ENCODE data around the gene RDH5. TPM values are rescaled to one million over a fixed set of nuclear protein-coding genes. Genes with fewer than 3 reads are reported as not detected.

RDH5 gene
- total and polyA plus RNA-seq, 2 of the 13 experiments (the other 11 are each of a cell fraction or from before 2014, with no cell fraction given), result 2.6 to 5.7 TPM

DNA sequence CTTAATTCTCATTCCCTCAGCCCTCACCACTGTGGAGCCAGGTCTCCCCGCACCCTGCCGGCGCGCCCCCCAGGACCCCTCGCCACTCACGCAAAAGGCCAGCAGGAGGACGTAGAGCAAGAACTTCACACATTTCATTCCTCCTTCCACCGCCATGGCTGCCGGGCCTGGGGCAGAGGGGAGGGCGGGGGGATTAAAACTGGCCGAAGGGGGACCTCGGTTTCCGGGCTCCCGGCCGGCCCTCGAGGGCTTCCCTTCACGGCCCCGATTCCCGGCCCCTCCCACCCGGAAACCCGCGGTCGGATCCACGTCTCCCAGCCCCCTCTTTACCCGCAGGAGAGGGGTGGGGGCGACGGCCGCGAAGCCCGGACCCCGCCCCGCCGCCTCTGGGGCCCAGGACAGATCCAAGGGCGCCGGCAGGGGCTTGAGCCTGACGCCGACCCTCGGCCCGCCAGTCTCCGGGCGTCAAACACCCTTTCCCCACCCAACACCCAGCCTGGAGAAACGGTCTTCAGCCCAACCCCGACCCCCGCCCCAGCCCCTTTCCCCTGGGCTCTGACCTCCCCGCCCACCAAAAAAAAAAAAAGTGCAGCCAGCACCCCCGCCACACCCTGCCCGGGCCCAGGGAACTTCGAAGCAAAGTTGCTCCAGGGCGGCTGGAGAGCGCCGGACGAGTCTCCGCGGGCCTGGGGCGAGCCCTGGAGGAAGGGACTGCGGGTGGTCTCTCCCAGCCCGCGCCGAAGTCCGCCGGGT lies 8.2 kb downstream of the RDH5 start (continued):
- TF ChIP-seq CHD4 (IDR thresholded peaks at IDR 0.05; ENCODE audit: borderline replicate concordance, low read length) (no peak), NFKB2 (CRISPR knock-in tag; IDR thresholded peaks at IDR 0.05; ENCODE audit: borderline replicate concordance) (no peak), NRL (CRISPR knock-in tag; IDR thresholded peaks at IDR 0.05; ENCODE audit: borderline replicate concordance) (no peak), PHF8 (CRISPR knock-in tag; IDR thresholded peaks at IDR 0.05) (peak; percentile 52), EZH2 (conservative IDR thresholded peaks at IDR 0.05; ENCODE audit: low read depth, low read length) (no peak), KLF6 (CRISPR knock-in tag; IDR thresholded peaks at IDR 0.05) (no peak), SAP130 (CRISPR knock-in tag; IDR thresholded peaks at IDR 0.05; ENCODE audit: low read depth) (peak; percentile 43; the same call in 1 of the 2 replicates), HDAC1 (CRISPR knock-in tag; IDR thresholded peaks at IDR 0.05) (0 out of 2 replicates have a peak, but pooled peaks have one; percentile 1), RBFOX2 (IDR thresholded peaks at IDR 0.05; ENCODE audit: low read depth, low read length) (peak; percentile 70; the same call in 1 of the 2 replicates), RARA (CRISPR knock-in tag; IDR thresholded peaks at IDR 0.05) (no peak), SNAI1 (CRISPR knock-in tag; IDR thresholded peaks at IDR 0.05; ENCODE audit: borderline replicate concordance) (peak; percentile 30; the same call in 1 of the 2 replicates), MYPOP (CRISPR knock-in tag; IDR thresholded peaks at IDR 0.05) (no peak), PITX1 (CRISPR knock-in tag; IDR thresholded peaks at IDR 0.05) (peak; percentile 23; the same call in 1 of the 2 replicates), ZNF737 (CRISPR knock-in tag; IDR thresholded peaks at IDR 0.05; ENCODE audit: borderline replicate concordance) (no peak), ZNF790 (CRISPR knock-in tag; IDR thresholded peaks at IDR 0.05; ENCODE audit: borderline replicate concordance) (no peak), SKI (IDR thresholded peaks at IDR 0.05; ENCODE audit: partially characterized antibody) (no peak), HNF4G (IDR thresholded peaks at IDR 0.05; ENCODE audit: borderline replicate concordance, low read depth, low read length) (no peak), HNF4G (CRISPR knock-in tag; IDR thresholded peaks at IDR 0.05; ENCODE audit: borderline replicate concordance, low read depth) (no peak)
- TF ChIP-seq, protein P1, sequence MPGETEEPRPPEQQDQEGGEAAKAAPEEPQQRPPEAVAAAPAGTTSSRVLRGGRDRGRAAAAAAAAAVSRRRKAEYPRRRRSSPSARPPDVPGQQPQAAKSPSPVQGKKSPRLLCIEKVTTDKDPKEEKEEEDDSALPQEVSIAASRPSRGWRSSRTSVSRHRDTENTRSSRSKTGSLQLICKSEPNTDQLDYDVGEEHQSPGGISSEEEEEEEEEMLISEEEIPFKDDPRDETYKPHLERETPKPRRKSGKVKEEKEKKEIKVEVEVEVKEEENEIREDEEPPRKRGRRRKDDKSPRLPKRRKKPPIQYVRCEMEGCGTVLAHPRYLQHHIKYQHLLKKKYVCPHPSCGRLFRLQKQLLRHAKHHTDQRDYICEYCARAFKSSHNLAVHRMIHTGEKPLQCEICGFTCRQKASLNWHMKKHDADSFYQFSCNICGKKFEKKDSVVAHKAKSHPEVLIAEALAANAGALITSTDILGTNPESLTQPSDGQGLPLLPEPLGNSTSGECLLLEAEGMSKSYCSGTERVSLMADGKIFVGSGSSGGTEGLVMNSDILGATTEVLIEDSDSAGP (CRISPR knock-in tag; IDR thresholded peaks at IDR 0.05; ENCODE audit: borderline replicate concordance), result 0 out of 2 replicates have a peak, but pooled peaks have one; percentile 16
- TF ChIP-seq, protein P2, sequence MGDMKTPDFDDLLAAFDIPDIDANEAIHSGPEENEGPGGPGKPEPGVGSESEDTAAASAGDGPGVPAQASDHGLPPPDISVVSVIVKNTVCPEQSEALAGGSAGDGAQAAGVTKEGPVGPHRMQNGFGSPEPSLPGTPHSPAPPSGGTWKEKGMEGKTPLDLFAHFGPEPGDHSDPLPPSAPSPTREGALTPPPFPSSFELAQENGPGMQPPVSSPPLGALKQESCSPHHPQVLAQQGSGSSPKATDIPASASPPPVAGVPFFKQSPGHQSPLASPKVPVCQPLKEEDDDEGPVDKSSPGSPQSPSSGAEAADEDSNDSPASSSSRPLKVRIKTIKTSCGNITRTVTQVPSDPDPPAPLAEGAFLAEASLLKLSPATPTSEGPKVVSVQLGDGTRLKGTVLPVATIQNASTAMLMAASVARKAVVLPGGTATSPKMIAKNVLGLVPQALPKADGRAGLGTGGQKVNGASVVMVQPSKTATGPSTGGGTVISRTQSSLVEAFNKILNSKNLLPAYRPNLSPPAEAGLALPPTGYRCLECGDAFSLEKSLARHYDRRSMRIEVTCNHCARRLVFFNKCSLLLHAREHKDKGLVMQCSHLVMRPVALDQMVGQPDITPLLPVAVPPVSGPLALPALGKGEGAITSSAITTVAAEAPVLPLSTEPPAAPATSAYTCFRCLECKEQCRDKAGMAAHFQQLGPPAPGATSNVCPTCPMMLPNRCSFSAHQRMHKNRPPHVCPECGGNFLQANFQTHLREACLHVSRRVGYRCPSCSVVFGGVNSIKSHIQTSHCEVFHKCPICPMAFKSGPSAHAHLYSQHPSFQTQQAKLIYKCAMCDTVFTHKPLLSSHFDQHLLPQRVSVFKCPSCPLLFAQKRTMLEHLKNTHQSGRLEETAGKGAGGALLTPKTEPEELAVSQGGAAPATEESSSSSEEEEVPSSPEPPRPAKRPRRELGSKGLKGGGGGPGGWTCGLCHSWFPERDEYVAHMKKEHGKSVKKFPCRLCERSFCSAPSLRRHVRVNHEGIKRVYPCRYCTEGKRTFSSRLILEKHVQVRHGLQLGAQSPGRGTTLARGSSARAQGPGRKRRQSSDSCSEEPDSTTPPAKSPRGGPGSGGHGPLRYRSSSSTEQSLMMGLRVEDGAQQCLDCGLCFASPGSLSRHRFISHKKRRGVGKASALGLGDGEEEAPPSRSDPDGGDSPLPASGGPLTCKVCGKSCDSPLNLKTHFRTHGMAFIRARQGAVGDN (CRISPR knock-in tag; IDR thresholded peaks at IDR 0.05), result peak; percentile 57
